Calu3 (cell line): ENCODE results near the gene TPST1. TPM values are rescaled to one million over a fixed set of nuclear protein-coding genes. Genes with fewer than 3 reads are reported as not detected.

Experiments
- BruUV-seq: library from RNA; stranded (reverse); fragments of 400-500 nt; replicated peaks from 2 replicates; lab custom pipeline; 2021; lab: Mats Ljungman, UMichigan
- CTCF ChIA-PET: fragments of 300-600 bp; sonication (Branson Sonifier 250); formaldehyde crosslinking; loops from one replicate; lab custom pipeline; 2022; ENCODE audit warnings: antibody characterized with exemption; lab: Charles Lee
- DNase-seq: peaks from one replicate; pipeline ENCODE4 v3.0.0; 2022
- H3K27ac Mint-ChIP-seq: one replicate; pipeline ENCODE4 v1.8.0; 2022; ENCODE audit warnings: mixed read lengths; ENCODE audit not compliant: unreplicated experiment
- H3K27me3 Mint-ChIP-seq: one replicate; pipeline ENCODE4 v1.8.0; 2022; ENCODE audit warnings: mixed read lengths; ENCODE audit not compliant: unreplicated experiment
- H3K36me3 Mint-ChIP-seq: one replicate; pipeline ENCODE4 v1.8.0; 2022; ENCODE audit warnings: mild to moderate bottlenecking, moderate library complexity, mixed read lengths; ENCODE audit not compliant: insufficient read depth, unreplicated experiment
- H3K4me1 Mint-ChIP-seq: one replicate; pipeline ENCODE4 v1.8.0; 2022; ENCODE audit warnings: mild to moderate bottlenecking, low read depth, mixed read lengths; ENCODE audit not compliant: unreplicated experiment
- H3K4me3 Mint-ChIP-seq: one replicate; pipeline ENCODE4 v1.8.0; 2022; ENCODE audit warnings: mild to moderate bottlenecking, low read depth, moderate library complexity, mixed read lengths; ENCODE audit not compliant: unreplicated experiment
- H3K9me3 Mint-ChIP-seq: one replicate; pipeline ENCODE4 v1.8.0; 2022; ENCODE audit warnings: low read depth, mixed read lengths; ENCODE audit not compliant: unreplicated experiment
- intact Hi-C: fragments of 100-400 bp; cut with micrococcal nuclease; formaldehyde crosslinking; loops from one replicate; pipeline ENCODE4 v1.10.0; 2022; ENCODE audit not compliant: unreplicated experiment
- total RNA-seq: library from RNA; stranded (reverse); gene quantifications from 2 replicates; pipeline ENCODE4 v1.2.3, GENCODE V29; 2022
- TF ChIP-seq, protein P1 (sequence below): fragments of 200-600 bp; IDR thresholded peaks from one replicate; pipeline ENCODE4 v1.8.0; 2022; ENCODE audit warnings: antibody characterized with exemption; ENCODE audit not compliant: unreplicated experiment

TPST1 gene
- total RNA-seq, 1 experiment from 2014 or later: 11.4 TPM

DNA sequence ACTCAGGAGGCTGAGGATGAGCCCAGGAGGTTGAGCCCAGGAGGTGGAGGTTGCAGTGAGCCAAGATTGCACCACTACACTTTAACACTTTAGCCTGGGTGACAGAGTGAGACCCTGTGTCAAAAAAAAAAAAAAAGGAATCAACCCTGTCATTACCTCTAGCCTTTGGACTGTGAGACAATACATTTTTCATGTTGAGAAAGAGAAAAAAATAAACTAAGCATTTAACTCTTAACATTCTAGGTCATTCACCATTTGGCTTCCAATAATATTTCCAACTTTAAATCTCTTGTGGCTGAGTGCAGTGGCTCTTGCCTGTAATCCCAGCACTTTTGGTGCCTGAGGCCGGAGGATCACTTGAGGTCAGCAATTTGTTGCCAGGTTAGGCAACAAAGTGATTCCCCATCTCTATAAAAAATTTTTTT lies 41.9 kb upstream of the TPST1 start:
- no peak for DNase-seq
- Mint-ChIP-seq H3K36me3 (no peaks in the 10 kb centered on the region), H3K9me3 (no peaks in the 10 kb centered on the region), H3K4me3 (no peak overlapping the region), H3K27ac (no peak overlapping the region), H3K4me1 (no peaks in the 10 kb centered on the region), H3K27me3 (no peaks in the 10 kb centered on the region)
- no TSS peak for BruUV-seq
- CTCF ChIA-PET: no interaction called here
- intact Hi-C loops: no loop called here
- TF ChIP-seq, protein P1, sequence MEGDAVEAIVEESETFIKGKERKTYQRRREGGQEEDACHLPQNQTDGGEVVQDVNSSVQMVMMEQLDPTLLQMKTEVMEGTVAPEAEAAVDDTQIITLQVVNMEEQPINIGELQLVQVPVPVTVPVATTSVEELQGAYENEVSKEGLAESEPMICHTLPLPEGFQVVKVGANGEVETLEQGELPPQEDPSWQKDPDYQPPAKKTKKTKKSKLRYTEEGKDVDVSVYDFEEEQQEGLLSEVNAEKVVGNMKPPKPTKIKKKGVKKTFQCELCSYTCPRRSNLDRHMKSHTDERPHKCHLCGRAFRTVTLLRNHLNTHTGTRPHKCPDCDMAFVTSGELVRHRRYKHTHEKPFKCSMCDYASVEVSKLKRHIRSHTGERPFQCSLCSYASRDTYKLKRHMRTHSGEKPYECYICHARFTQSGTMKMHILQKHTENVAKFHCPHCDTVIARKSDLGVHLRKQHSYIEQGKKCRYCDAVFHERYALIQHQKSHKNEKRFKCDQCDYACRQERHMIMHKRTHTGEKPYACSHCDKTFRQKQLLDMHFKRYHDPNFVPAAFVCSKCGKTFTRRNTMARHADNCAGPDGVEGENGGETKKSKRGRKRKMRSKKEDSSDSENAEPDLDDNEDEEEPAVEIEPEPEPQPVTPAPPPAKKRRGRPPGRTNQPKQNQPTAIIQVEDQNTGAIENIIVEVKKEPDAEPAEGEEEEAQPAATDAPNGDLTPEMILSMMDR: no peak

DNA sequence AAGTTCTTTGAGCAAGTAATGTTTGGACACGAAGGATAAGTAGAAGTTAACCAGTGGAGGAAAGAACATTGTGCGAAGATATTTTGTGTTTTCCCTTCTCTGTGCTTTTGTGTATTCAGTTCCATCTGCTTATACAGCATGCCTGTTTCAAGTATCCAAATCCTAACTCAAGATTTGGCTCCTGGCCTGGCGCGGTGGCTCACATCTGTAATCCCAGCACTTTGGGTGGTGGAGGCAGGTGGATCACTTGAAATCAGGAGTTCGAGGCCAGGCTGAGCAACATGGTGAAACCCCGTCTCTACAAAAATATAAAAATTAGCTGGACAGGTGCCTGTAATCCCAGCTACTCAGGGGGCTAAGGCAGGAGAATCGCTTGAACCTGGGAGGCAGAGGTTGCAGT lies 40.8 kb upstream of the TPST1 start:
- Mint-ChIP-seq H3K27me3 (no peaks in the 10 kb centered on the region), H3K27ac (no peak overlapping the region), H3K4me3 (no peak overlapping the region), H3K9me3 (no peaks in the 10 kb centered on the region), H3K4me1 (no peaks in the 10 kb centered on the region), H3K36me3 (no peaks in the 10 kb centered on the region)
- CTCF ChIA-PET: no interaction called here
- intact Hi-C loops: no loop called here
- no TSS peak for BruUV-seq
- TF ChIP-seq, protein P1: no peak
- no peak for DNase-seq

DNA sequence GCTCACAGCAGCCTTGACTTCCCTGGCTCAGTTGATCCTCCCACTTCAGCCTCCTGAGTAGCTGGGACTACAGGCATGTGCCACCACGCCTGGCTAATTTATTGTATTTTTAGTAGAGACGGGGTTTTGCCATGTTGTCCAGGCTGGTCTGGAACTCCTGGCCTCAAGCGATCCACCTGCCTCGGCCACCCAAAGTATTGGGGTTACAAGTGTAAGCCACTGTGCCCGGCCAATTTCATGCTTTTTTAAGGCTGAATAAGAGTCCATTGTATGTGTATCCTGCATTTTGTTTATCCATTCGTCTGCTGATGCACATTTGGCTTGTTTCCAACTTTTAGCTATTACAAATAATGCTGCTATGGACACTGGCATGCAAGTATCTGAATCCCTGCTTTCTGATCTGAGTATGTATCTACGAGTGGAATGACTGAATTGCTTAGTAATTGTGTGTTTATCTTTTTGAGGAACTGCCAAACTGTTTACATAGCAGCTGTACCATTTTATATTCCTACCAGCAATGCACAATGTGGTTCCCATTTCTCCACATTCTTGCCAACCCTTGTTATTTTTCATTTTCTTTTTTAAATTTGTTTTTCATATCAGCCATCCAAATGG lies 37.3 kb upstream of the TPST1 start:
- Mint-ChIP-seq H3K9me3 (no peaks in the 10 kb centered on the region), H3K27me3 (no peaks in the 10 kb centered on the region), H3K4me1 (no peaks in the 10 kb centered on the region), H3K4me3 (no peak overlapping the region), H3K36me3 (no peaks in the 10 kb centered on the region), H3K27ac (no peak overlapping the region)
- no peak for DNase-seq
- no TSS peak for BruUV-seq
- CTCF ChIA-PET: interaction anchor here (0.6 kb wide), 1 partner anchor 160 kb away, joined by 3 read pairs; no protein-coding TSS in a partner anchor
- TF ChIP-seq, protein P1: no peak
- intact Hi-C loops: no loop called here

DNA sequence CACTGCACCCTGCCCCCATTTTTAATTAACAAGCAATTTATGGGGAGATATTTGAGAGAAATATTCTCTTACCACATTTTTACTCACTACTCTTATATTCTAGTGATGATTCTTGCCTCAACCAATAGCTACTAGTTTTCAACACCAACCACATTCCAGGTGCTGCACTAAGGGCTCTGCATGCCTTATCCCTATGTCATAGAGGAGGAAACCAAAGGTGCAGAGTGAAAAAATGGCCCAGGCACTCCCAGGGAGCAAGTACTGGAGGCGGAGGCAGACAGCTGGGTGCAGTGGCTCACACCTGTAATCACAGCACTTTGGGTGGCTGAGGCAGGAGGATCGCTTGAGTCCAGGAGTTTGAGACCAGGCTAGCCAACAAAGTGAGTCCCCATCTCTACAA lies 35.5 kb upstream of the TPST1 start:
- no peaks in the 10 kb centered on the region for H3K27me3 Mint-ChIP-seq
- TF ChIP-seq, protein P1: no peak
- no peak overlapping the region for H3K4me3 Mint-ChIP-seq
- H3K27ac Mint-ChIP-seq: no peak overlapping the region
- H3K36me3 Mint-ChIP-seq: no peaks in the 10 kb centered on the region
- no peak for DNase-seq
- no TSS peak for BruUV-seq
- H3K4me1 Mint-ChIP-seq: no peaks in the 10 kb centered on the region
- intact Hi-C loops: no loop called here
- H3K9me3 Mint-ChIP-seq: no peaks in the 10 kb centered on the region
- CTCF ChIA-PET: no interaction called here
